ENCODE results near the gene LKAAEAR1.

Gene LKAAEAR1

DNA sequence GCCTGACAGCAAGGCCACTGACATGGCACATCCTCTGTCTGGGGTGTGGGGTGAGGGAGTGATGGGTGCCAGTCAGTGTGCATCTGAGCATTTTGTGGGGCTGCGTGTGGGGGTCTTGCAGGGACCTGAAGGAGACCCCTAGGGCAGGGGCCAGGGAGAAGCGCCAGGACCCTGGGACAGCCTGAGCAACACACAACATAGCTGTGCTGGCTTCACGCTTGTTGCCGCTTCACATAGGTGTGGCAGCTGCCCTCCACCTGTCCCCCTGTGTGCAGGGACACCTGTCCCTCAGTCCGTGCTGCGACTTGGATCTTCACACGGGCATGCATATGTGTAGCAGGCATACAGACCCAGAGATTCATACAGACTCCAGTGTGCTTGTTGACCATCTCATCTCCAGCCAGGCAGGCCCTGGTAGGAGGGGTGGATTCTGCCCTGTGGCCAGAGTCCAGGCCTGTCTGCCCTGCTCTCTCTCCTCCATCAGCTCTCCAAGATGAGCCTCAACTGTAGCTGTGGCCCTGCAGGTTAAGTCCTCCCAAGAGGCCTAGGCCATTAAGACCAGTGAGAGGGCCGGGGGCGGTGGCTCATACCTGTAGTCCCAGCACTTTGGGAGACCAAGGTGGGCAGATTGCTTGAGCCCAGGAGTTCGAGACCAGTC, 26.3 kb upstream of the LKAAEAR1 start:
- no peak overlapping the region for H3K9ac ChIP-seq (ENCODE audit: low read length in 2 of 2)

GRCh38 chr20:64109831-64110391, 25.7 kb upstream of the LKAAEAR1 start:
- no peak overlapping the region for H3K27ac ChIP-seq (ENCODE audit: low read length)
- H3K4me1 ChIP-seq (ENCODE audit: control insufficient read depth, insufficient read depth, low read length), result no peaks in the 10 kb centered on the region
- H3K27me3 ChIP-seq (ENCODE audit: control insufficient read depth in 1 of 2, insufficient read depth in 2 of 2, low read length in 2 of 2), result peaks cover 0 to 7% of the 10 kb centered on the region in 2 donors
- no peaks in the 10 kb centered on the region for H3K36me3 ChIP-seq (ENCODE audit: control insufficient read depth in 2 of 2, insufficient read depth in 2 of 2, low read length in 2 of 2)
- no peaks in the 10 kb centered on the region for H3K9me3 ChIP-seq (ENCODE audit: control insufficient read depth in 2 of 2, low read length in 2 of 2)
- H3K9ac ChIP-seq (ENCODE audit: low read length in 2 of 2), result no peak overlapping the region
- H3K4me3 ChIP-seq (ENCODE audit: low read length in 2 of 2), result no peak overlapping the region

More for the DNA sequence above, 26.3 kb upstream of the LKAAEAR1 start:
- Histone ChIP-seq H3K4me1 (ENCODE audit: control insufficient read depth, insufficient read depth, low read length) (no peaks in the 10 kb centered on the region), H3K9me3 (ENCODE audit: control insufficient read depth in 2 of 2, low read length in 2 of 2) (no peaks in the 10 kb centered on the region), H3K36me3 (ENCODE audit: control insufficient read depth in 2 of 2, insufficient read depth in 2 of 2, low read length in 2 of 2) (no peaks in the 10 kb centered on the region), H3K27ac (ENCODE audit: low read length) (no peak overlapping the region), H3K4me3 (ENCODE audit: low read length in 2 of 2) (no peak overlapping the region), H3K27me3 (ENCODE audit: control insufficient read depth in 1 of 2, insufficient read depth in 2 of 2, low read length in 2 of 2) (peaks cover 0 to 5% of the 10 kb centered on the region in 2 donors)

DNA sequence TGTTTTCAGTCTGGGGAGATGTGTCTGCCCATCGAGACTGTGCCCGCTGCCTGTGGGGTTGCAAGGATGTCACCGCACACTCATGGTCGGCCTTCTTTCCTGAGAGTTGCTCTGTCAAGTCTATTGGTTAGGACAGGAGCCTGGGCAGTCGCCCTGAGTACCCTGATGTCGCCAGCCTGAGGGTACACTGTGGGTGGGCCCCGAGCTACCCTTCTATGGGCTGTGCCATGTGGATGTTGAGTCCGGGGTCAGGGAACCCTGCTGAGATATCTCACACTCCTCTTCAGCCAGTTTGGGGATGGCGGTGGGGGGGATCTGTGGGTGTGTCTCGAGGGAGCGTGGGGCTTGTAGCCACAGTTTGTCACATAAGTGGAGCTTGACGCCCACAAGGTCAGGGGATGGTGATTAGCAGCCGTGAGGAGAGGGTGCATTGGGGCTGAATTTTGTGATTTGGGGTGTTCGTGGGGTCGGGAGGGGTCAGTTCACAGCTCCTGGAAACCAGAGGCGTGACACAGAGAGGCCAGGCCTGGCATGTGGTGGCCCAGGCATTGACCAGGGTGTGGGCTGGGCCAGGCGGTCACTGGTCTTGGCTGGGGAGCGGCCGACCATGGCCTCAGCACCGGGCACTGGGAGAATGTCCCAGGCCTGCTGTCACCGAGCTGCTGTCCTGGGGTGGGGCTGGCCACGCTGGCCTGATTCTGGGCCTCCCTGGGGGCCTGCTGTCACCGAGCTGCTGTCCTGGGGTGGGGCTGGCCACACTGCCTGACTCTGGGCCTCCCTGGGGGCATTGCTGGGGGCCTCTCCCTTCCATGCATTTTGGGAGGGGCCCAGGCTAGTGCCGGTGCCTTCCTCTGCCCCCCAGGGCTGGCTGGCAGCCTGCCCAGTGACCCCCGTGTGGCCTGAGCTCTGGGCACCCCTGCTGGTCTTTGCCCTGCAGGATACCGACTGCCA, 24.8 kb upstream of the LKAAEAR1 start:
- Histone ChIP-seq H3K4me3 (ENCODE audit: low read length in 2 of 2) (no peak overlapping the region), H3K9me3 (ENCODE audit: control insufficient read depth in 2 of 2, low read length in 2 of 2) (no peaks in the 10 kb centered on the region), H3K9ac (ENCODE audit: low read length in 2 of 2) (no peak overlapping the region), H3K4me1 (ENCODE audit: control insufficient read depth, insufficient read depth, low read length) (no peaks in the 10 kb centered on the region), H3K27ac (ENCODE audit: low read length) (no peak overlapping the region), H3K27me3 (ENCODE audit: control insufficient read depth in 1 of 2, insufficient read depth in 2 of 2, low read length in 2 of 2) (peaks cover 0 to 9% of the 10 kb centered on the region in 2 donors), H3K36me3 (ENCODE audit: control insufficient read depth in 2 of 2, insufficient read depth in 2 of 2, low read length in 2 of 2) (no peaks in the 10 kb centered on the region)

GRCh38 chr20:64107736-64108457, 23.7 kb upstream of the LKAAEAR1 start:
- Histone ChIP-seq H3K27ac (ENCODE audit: low read length) (no peak overlapping the region), H3K27me3 (ENCODE audit: control insufficient read depth in 1 of 2, insufficient read depth in 2 of 2, low read length in 2 of 2) (peaks cover 10 to 11% of the 10 kb centered on the region in 2 donors), H3K4me3 (ENCODE audit: low read length in 2 of 2) (no peak overlapping the region), H3K9me3 (ENCODE audit: control insufficient read depth in 2 of 2, low read length in 2 of 2) (no peaks in the 10 kb centered on the region), H3K9ac (ENCODE audit: low read length in 2 of 2) (no peak overlapping the region), H3K36me3 (ENCODE audit: control insufficient read depth in 2 of 2, insufficient read depth in 2 of 2, low read length in 2 of 2) (no peaks in the 10 kb centered on the region), H3K4me1 (ENCODE audit: control insufficient read depth, insufficient read depth, low read length) (no peaks in the 10 kb centered on the region)

GRCh38 chr20:64106981-64107735, 23.0 kb upstream of the LKAAEAR1 start, which contains the start of gene NPBWR2:
TSS of gene NPBWR2 (minus strand) at chr20:64107565. CDS start at chr20:64106831, 734 bp downstream.
- H3K4me3 ChIP-seq (ENCODE audit: low read length in 2 of 2), result no peak within 1 kb of the TSS
- H3K4me1 ChIP-seq (ENCODE audit: control insufficient read depth, insufficient read depth, low read length), result no peaks in the 10 kb centered on the region
- H3K9ac ChIP-seq (ENCODE audit: low read length in 2 of 2), result no peak within 1 kb of the TSS
- H3K9me3 ChIP-seq (ENCODE audit: control insufficient read depth in 2 of 2, low read length in 2 of 2), result no peaks in the 10 kb centered on the region
- no peak within 1 kb of the TSS for H3K27ac ChIP-seq (ENCODE audit: low read length)
- no peaks in the 10 kb centered on the region for H3K36me3 ChIP-seq (ENCODE audit: control insufficient read depth in 2 of 2, insufficient read depth in 2 of 2, low read length in 2 of 2)
- peaks cover 13 to 16% of the 10 kb centered on the region in 2 donors for H3K27me3 ChIP-seq (ENCODE audit: control insufficient read depth in 1 of 2, insufficient read depth in 2 of 2, low read length in 2 of 2)

DNA sequence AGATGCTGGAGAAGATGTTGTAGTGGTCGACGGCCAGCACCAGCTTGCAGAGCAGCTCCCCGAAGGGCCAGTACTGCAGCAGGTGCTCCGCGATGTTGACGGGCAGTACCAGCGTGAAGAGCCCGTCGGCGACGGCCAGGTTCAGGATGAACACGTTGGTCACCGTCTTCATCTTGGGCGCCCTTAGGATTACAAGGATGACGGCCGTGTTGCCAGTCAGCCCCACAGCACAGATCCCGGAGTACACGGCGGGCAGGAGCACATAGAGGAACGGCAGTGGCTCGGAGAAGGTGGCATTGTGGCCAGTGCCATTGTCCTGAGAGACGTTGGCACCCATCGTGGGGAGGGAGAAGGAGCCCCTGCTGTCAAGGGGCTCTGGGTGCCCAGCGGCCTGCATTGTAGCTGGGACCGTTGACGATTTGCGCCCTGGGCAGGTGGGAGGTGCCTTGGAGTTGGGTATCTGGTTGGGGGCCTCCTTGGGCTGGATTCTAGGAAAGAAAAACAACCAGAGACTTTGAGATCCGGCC, 22.3 kb upstream of the LKAAEAR1 start:
- Histone ChIP-seq H3K27me3 (ENCODE audit: control insufficient read depth in 1 of 2, insufficient read depth in 2 of 2, low read length in 2 of 2) (peaks cover 18 to 23% of the 10 kb centered on the region in 2 donors), H3K27ac (ENCODE audit: low read length) (no peak overlapping the region), H3K9me3 (ENCODE audit: control insufficient read depth in 2 of 2, low read length in 2 of 2) (no peaks in the 10 kb centered on the region), H3K9ac (ENCODE audit: low read length in 2 of 2) (no peak overlapping the region), H3K4me1 (ENCODE audit: control insufficient read depth, insufficient read depth, low read length) (peaks cover 6% of the 10 kb centered on the region), H3K36me3 (ENCODE audit: control insufficient read depth in 2 of 2, insufficient read depth in 2 of 2, low read length in 2 of 2) (no peaks in the 10 kb centered on the region), H3K4me3 (ENCODE audit: low read length in 2 of 2) (no peak overlapping the region)

DNA sequence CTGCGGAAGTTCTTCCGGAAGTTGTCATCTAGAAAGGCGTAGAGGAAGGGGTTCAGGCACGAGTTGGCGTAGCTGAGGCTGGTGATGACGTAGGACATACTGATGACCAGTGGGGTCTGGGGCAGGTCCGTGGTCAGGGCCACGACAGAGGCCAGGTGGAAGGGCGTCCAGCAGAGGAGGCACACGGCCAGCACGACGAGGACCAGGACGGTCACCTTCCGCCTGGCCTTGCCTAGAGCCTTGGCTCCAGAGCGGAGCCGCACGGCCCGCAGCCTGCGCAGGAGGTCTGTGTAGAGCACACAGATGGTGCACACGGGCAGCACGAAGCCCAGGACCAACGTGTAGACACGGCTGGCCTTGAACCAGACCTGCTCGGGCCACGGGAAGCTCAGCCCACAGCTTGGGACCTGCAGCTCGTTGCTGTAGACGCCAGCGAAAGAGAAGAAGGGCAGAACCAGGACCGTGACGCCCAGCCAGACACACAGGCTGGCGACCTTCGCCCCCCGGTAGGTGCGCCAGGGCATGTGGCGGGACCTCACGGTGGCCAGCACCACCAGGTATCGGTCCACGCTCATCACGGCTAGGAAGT, 21.7 kb upstream of the LKAAEAR1 start:
- no peaks in the 10 kb centered on the region for H3K36me3 ChIP-seq (ENCODE audit: control insufficient read depth in 2 of 2, insufficient read depth in 2 of 2, low read length in 2 of 2)
- H3K27me3 ChIP-seq (ENCODE audit: control insufficient read depth in 1 of 2, insufficient read depth in 2 of 2, low read length in 2 of 2), result peaks cover 23 to 28% of the 10 kb centered on the region in 2 donors
- no peak overlapping the region for H3K27ac ChIP-seq (ENCODE audit: low read length)

GRCh38 chr20:64104667-64105451, 20.7 kb upstream of the LKAAEAR1 start:
- no peaks in the 10 kb centered on the region for H3K9me3 ChIP-seq (ENCODE audit: control insufficient read depth in 2 of 2, low read length in 2 of 2)
- no peak overlapping the region for H3K27ac ChIP-seq (ENCODE audit: low read length)
- H3K27me3 ChIP-seq (ENCODE audit: control insufficient read depth in 1 of 2, insufficient read depth in 2 of 2, low read length in 2 of 2), result peaks cover 30 to 38% of the 10 kb centered on the region in 2 donors
- no peaks in the 10 kb centered on the region for H3K36me3 ChIP-seq (ENCODE audit: control insufficient read depth in 2 of 2, insufficient read depth in 2 of 2, low read length in 2 of 2)
- H3K9ac ChIP-seq (ENCODE audit: low read length in 2 of 2), result no peak overlapping the region
- H3K4me3 ChIP-seq (ENCODE audit: low read length in 2 of 2), result no peak overlapping the region
- peaks cover 6% of the 10 kb centered on the region for H3K4me1 ChIP-seq (ENCODE audit: control insufficient read depth, insufficient read depth, low read length)

More for the DNA sequence above, 21.7 kb upstream of the LKAAEAR1 start:
- no peak overlapping the region for H3K4me3 ChIP-seq (ENCODE audit: low read length in 2 of 2)
- no peak overlapping the region for H3K9ac ChIP-seq (ENCODE audit: low read length in 2 of 2)
- H3K9me3 ChIP-seq (ENCODE audit: control insufficient read depth in 2 of 2, low read length in 2 of 2), result no peaks in the 10 kb centered on the region
- H3K4me1 ChIP-seq (ENCODE audit: control insufficient read depth, insufficient read depth, low read length), result peaks cover 6% of the 10 kb centered on the region
